ENCODE results near the gene LGR5. TPM values are rescaled to one million over a fixed set of nuclear protein-coding genes. Genes with fewer than 3 reads are reported as not detected.

The LGR5 gene
- total and polyA plus RNA-seq, 2 of the 13 experiments (the other 11 are each of a cell fraction or from before 2014, with no cell fraction given): 37.0 to 121 TPM

- Histone ChIP-seq H3K36me3 (replicated peaks in 1 of 2; ENCODE audit: control insufficient read depth in 1 of 2, insufficient read depth in 2 of 2, low read length in 2 of 2) (no peaks in the 10 kb centered on the region), H2AFZ (ENCODE audit: low read length) (no peak overlapping the region), H3K27me3 (ENCODE audit: control insufficient read depth in 1 of 2, insufficient read depth in 2 of 2, low read length in 2 of 2) (no peaks in the 10 kb centered on the region; a peak in 2 of 5 replicates), H3K27ac (ENCODE audit: extremely low read length, insufficient read depth, low read length) (peak overlapping the region; percentile 82), H3K9ac (ENCODE audit: insufficient read depth, low read depth, low read length) (peak overlapping the region; percentile 89), H3K9me3 (ENCODE audit: low read length) (peaks cover 22% of the 10 kb centered on the region), H3K4me1 (ENCODE audit: insufficient read depth, low read length) (peaks cover 54% of the 10 kb centered on the region), H4K20me1 (ENCODE audit: insufficient read depth, low read length) (peaks cover 13% of the 10 kb centered on the region), H3K79me2 (ENCODE audit: insufficient read depth, low read length) (peaks cover 59% of the 10 kb centered on the region), H3K4me2 (ENCODE audit: low read depth, low read length) (peak overlapping the region; percentile 91), H3K4me3 (replicated peaks in 1 of 3; ENCODE audit: insufficient read depth in 1 of 3, low read depth in 2 of 3, low read length in 3 of 3) (peak overlapping the region; percentile 90 to 97 (median 91))
- CTCF ChIA-PET (ENCODE audit: low intra/inter-chr PET ratio, low total read pairs): no interaction called here
- DNase-seq (ENCODE audit: low spot score) (peak; percentile 53), FAIRE-seq (no peak), ATAC-seq (peak; percentile 15)
- BruUV-seq (replicated peaks): TSS peak; percentile 85
- in situ Hi-C loops (cut with HindIII; ENCODE audit: extremely low pct_ligation_motif_present, low pct_unique_long_range_greater_than_20kb) (no loop called here), intact Hi-C loops (cut with micrococcal nuclease; ENCODE audit: unreplicated experiment) (loop anchor here (2.0 to 10.0 kb wide), 4 partner anchors 37 to 307 kb away; no protein-coding TSS in a partner anchor)
- WGBS (ENCODE audit: low lambda C conversion rate): under 1% methylated on average over 20 of the region's 27 CpGs
- POLR2A ChIA-PET: interaction anchor here (0.7 to 2.7 kb wide), 11 partner anchors 9 to 314 kb away, joined by 3 to 19 read pairs (median 4); partner anchors contain the start of gene RAB21
- TF ChIP-seq CHCHD3 (CRISPR knock-in tag; IDR thresholded peaks at IDR 0.05): peak; percentile 45; the same call in 1 of the 2 replicates
- peak; percentile 75 for TF ChIP-seq RNF219 (CRISPR knock-in tag; IDR thresholded peaks at IDR 0.05)
- no peak for TF ChIP-seq SRSF9 (IDR thresholded peaks at IDR 0.05; ENCODE audit: borderline replicate concordance, insufficient read depth, low read depth, low read length, poor library complexity, severe bottlenecking)
- no peak for TF ChIP-seq IKZF1 (IDR thresholded peaks at IDR 0.05)
- no peak for TF ChIP-seq DR1 (CRISPR knock-in tag; IDR thresholded peaks at IDR 0.05)
- TF ChIP-seq SP2 (CRISPR knock-in tag; IDR thresholded peaks at IDR 0.05): no peak
- no peak for TF ChIP-seq ZNF383 (CRISPR knock-in tag; IDR thresholded peaks at IDR 0.05; ENCODE audit: borderline replicate concordance)
- 0 out of 2 replicates have a peak, but pooled peaks have one; percentile 22 for TF ChIP-seq TMF1 (CRISPR knock-in tag; IDR thresholded peaks at IDR 0.05; ENCODE audit: low read depth)
- TF ChIP-seq ZNF550 (CRISPR knock-in tag; IDR thresholded peaks at IDR 0.05; ENCODE audit: borderline replicate concordance): 0 out of 2 replicates have a peak, but pooled peaks have one; percentile 38
- TF ChIP-seq ZFP36L2 (CRISPR knock-in tag; IDR thresholded peaks at IDR 0.05): no peak
- peak; percentile 79; the same call in 1 of the 2 replicates for TF ChIP-seq MYPOP (CRISPR knock-in tag; IDR thresholded peaks at IDR 0.05)
- TF ChIP-seq SNAPC5 (CRISPR knock-in tag; IDR thresholded peaks at IDR 0.05; ENCODE audit: borderline replicate concordance): no peak; the same call in 1 of the 2 replicates
- 0 out of 2 replicates have a peak, but pooled peaks have one; percentile 8 for TF ChIP-seq SALL2 (CRISPR knock-in tag; IDR thresholded peaks at IDR 0.05)
- TF ChIP-seq ZNF468 (CRISPR knock-in tag; IDR thresholded peaks at IDR 0.05): no peak
- TF ChIP-seq PRPF4 (IDR thresholded peaks at IDR 0.05; ENCODE audit: low read depth, low read length, poor library complexity, severe bottlenecking): no peak
- no peak; the same call in 1 of the 2 replicates for TF ChIP-seq ZNF552 (CRISPR knock-in tag; IDR thresholded peaks at IDR 0.05; ENCODE audit: borderline replicate concordance)
- TF ChIP-seq ERF (CRISPR knock-in tag; IDR thresholded peaks at IDR 0.05): no peak
- TF ChIP-seq U2AF1 (optimal IDR thresholded peaks at IDR 0.05; ENCODE audit: low read depth, low read length): peak; percentile 22
- TF ChIP-seq ZBTB25 (CRISPR knock-in tag; IDR thresholded peaks at IDR 0.05): no peak
- 0 out of 2 replicates have a peak, but pooled peaks have one; percentile 2 for TF ChIP-seq ZNF773 (CRISPR knock-in tag; IDR thresholded peaks at IDR 0.05; ENCODE audit: borderline replicate concordance)
Measured at GRCh38 chr12:71440345-71440762, 756 bp downstream of the LGR5 start.
